Body of pancreas (tissue), 4 donors: Measurements from ENCODE around the gene LRIT3.
"Not testable (repeated sequence)": the region's sequence is repeated elsewhere in the genome, so short reads cannot be mapped to it uniquely, and the experiment has no call there.

Experiments
- CTCF ChIP-seq, 7 experiments: fragments of 450-650 bp in 4 of 7; fragments of 200-600 bp in 3 of 7; sonication (generic) in 3 of 7; IDR thresholded peaks; one replicate each; pipeline ENCODE4 v1.5.1; 2016 to 2019; ENCODE audit warnings: antibody characterized with exemption in 7 of 7
- POLR2A ChIP-seq, 3 donors: fragments of 450-650 bp; IDR thresholded peaks; one replicate each; pipeline ENCODE4 v1.6.1; 2016; ENCODE audit warnings: antibody characterized with exemption in 3 of 3, mild to moderate bottlenecking in 2 of 3

- TF ChIP-seq CTCF, POLR2A (IDR thresholded peaks at IDR 0.05): not testable (repeated sequence)
These were observed 11.8 kb downstream of the LRIT3 start for GRCh38 chr4:109859426-109860300.
